H1 (cell line): ENCODE data around the gene SLC9A3. TPM values are rescaled to one million over a fixed set of nuclear protein-coding genes. Genes with fewer than 3 reads are reported as not detected.
A peak's percentile ranks its signal among the peaks of the same experiment; 100 is the strongest.

ENCODE experiments used
- CHD1 ChIP-seq: IDR thresholded peaks from 2 replicates; pipeline ENCODE4 v1.6.1; 2012; ENCODE audit warnings: low read depth, low read length, improper control_type of control experiment
- E2F6 ChIP-seq: IDR thresholded peaks from 2 replicates; pipeline ENCODE4 v1.6.1; 2012; ENCODE audit warnings: inconsistent platforms
- EZH2 ChIP-seq: fragments of 200-600 bp; sonication (generic); IDR thresholded peaks from 2 replicates; pipeline ENCODE4 v1.7.1; 2012; ENCODE audit warnings: low read depth, mild to moderate bottlenecking, moderate library complexity, low read length, inconsistent platforms; ENCODE audit not compliant: severe bottlenecking
- JUN ChIP-seq: IDR thresholded peaks from 2 replicates; pipeline ENCODE4 v1.6.1; 2011; ENCODE audit warnings: low read depth, mild to moderate bottlenecking, improper control_type of control experiment, low read length
- MAX ChIP-seq: IDR thresholded peaks from 2 replicates; pipeline ENCODE4 v1.6.1; 2012; ENCODE audit warnings: inconsistent platforms
- RFX5 ChIP-seq: IDR thresholded peaks from 2 replicates; pipeline ENCODE4 v1.6.1; 2011; ENCODE audit warnings: low read depth, low read length, improper control_type of control experiment, borderline replicate concordance
- RNF2 ChIP-seq: fragments of 200-900, 300-1000 bp; sonication (generic); IDR thresholded peaks from 2 replicates; pipeline ENCODE4 v1.7.1; 2016; ENCODE audit warnings: borderline replicate concordance, low read depth, mild to moderate bottlenecking, antibody characterized with exemption, low read length; ENCODE audit not compliant: poor library complexity, severe bottlenecking; ENCODE audit errors: missing control alignments
- SRF ChIP-seq: IDR thresholded peaks from 2 replicates; pipeline ENCODE4 v1.6.1; 2011; ENCODE audit warnings: mild to moderate bottlenecking, low read depth, low read length, moderate library complexity
- USF2 ChIP-seq: IDR thresholded peaks from 2 replicates; pipeline ENCODE4 v1.6.1; 2011; ENCODE audit warnings: low read length, improper control_type of control experiment
- ZNF274 ChIP-seq: IDR thresholded peaks from 2 replicates; pipeline ENCODE4 v1.7.0; 2012; ENCODE audit warnings: low read length, borderline replicate concordance; ENCODE audit errors: extremely low read depth
- polyA plus RNA-seq, 7 experiments: library from polyadenylated mRNA; depleted of rRNA in 3 of 7; stranded (reverse) in 5 of 7; unstranded in 2 of 7; fragments of >200 nt in 5 of 7; fragments of 200-250 nt in 2 of 7; gene quantifications; 1 replicate in 5 of 7; 2 replicates in 1 of 7; 4 replicates in 1 of 7; pipeline versions ENCODE4 v1.2.1 to v1.2.3, GENCODE V29; 2011 to 2013; ENCODE audit warnings: missing spikeins in 2 of 7, mixed read lengths in 2 of 7
- total RNA-seq: library from RNA; stranded (reverse); fragmentation: NEBNext Ultra II Directional; extraction: Animal tissue kit (Norgen Biotek cat#: 25700); gene quantifications from 2 replicates; pipeline ENCODE4 v1.2.1, GENCODE V29; 2021
- TF ChIP-seq, protein P1 (sequence below): IDR thresholded peaks from 2 replicates; pipeline ENCODE4 v1.6.1; 2012; ENCODE audit warnings: low read length, inconsistent platforms

SLC9A3 gene
- total and polyA plus RNA-seq, 2 of the 8 experiments (the other 6 are each of a cell fraction or from before 2014, with no cell fraction given): 0.95 to 1.0 TPM

- TF ChIP-seq ZNF274: no peak
- no peak for TF ChIP-seq SRF
- peak; percentile 59 for TF ChIP-seq EZH2
- TF ChIP-seq, protein P1, sequence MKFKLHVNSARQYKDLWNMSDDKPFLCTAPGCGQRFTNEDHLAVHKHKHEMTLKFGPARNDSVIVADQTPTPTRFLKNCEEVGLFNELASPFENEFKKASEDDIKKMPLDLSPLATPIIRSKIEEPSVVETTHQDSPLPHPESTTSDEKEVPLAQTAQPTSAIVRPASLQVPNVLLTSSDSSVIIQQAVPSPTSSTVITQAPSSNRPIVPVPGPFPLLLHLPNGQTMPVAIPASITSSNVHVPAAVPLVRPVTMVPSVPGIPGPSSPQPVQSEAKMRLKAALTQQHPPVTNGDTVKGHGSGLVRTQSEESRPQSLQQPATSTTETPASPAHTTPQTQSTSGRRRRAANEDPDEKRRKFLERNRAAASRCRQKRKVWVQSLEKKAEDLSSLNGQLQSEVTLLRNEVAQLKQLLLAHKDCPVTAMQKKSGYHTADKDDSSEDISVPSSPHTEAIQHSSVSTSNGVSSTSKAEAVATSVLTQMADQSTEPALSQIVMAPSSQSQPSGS: no peak
- TF ChIP-seq E2F6: 0 out of 2 replicates have a peak, but pooled peaks have one; percentile 11
- TF ChIP-seq MAX: peak; percentile 34; the same call in 1 of the 2 replicates
- no peak for TF ChIP-seq CHD1
- TF ChIP-seq JUN: no peak
- no peak for TF ChIP-seq RFX5
- peak; percentile 66 for TF ChIP-seq USF2
- TF ChIP-seq RNF2: no peak
- TF ChIP-seq, all 59 proteins: peak for 5
These were observed 49.2 kb downstream of the SLC9A3 start (continued) for GRCh38 chr5:474840-475661.
